Colonic mucosa (tissue), 4 donors: ENCODE data around the gene ANO2. TPM values are rescaled to one million over a fixed set of nuclear protein-coding genes. Genes with fewer than 3 reads are reported as not detected.

Experiments used
- DNase-seq: peaks from one replicate; pipeline ENCODE4 v3.0.0-alpha.2; 2020
- H3K27ac ChIP-seq: fragments of 200-600 bp; one replicate; pipeline ENCODE4 v1.8.0; 2021
- H3K27me3 ChIP-seq: fragments of 200-600 bp; one replicate; pipeline ENCODE4 v1.8.0; 2021
- H3K36me3 ChIP-seq: fragments of 200-600 bp; one replicate; pipeline ENCODE4 v1.8.0; 2021
- H3K4me1 ChIP-seq: fragments of 200-600 bp; one replicate; pipeline ENCODE4 v1.8.0; 2021; ENCODE audit warnings: mild to moderate bottlenecking
- H3K4me3 ChIP-seq: fragments of 200-600 bp; one replicate; pipeline ENCODE4 v1.8.0; 2021
- H3K9ac ChIP-seq, 2 donors: one replicate each; pipeline ENCODE4 v1.7.0; 2013; ENCODE audit warnings: control low read depth in 2 of 2, low read depth in 2 of 2, low read length in 2 of 2
- H3K9me3 ChIP-seq: fragments of 200-600 bp; one replicate; pipeline ENCODE4 v1.8.0; 2021
- CTCF ChIP-seq: fragments of 200-600 bp; IDR thresholded peaks from one replicate; pipeline ENCODE4 v1.8.0; 2022; ENCODE audit warnings: antibody characterized with exemption, mild to moderate bottlenecking
- intact Hi-C: fragments of 100-400 bp; cut with DNase I; formaldehyde crosslinking; loops from one replicate; pipeline ENCODE4 v1.14.1; 2022
- total RNA-seq, 2 donors: library from RNA; stranded (reverse); fragmentation: NEBNext Ultra II Directional in 1 of 2; extraction: Animal tissue kit (Norgen Biotek cat#: 25700) in 1 of 2; gene quantifications; one replicate each; pipeline ENCODE4 v1.2.1, GENCODE V29; 2021
- donor health status: healthy.
- donor health status: DM: no; HTN: no; CAD: no.
- donor health status: DM: no; HTN: no; CAD: no.

The ANO2 gene
- total RNA-seq, 2 donors from 2014 or later, result 1.1 to 2.2 TPM

GRCh38 chr12:5567016-5567725, 377.9 kb downstream of the ANO2 start:
- Histone ChIP-seq H3K4me1 (no peaks in the 10 kb centered on the region), H3K27ac (no peak overlapping the region), H3K9me3 (no peaks in the 10 kb centered on the region), H3K4me3 (no peak overlapping the region), H3K27me3 (no peaks in the 10 kb centered on the region), H3K36me3 (no peaks in the 10 kb centered on the region), H3K9ac (no peak overlapping the region)
- DNase-seq, result no peak
- TF ChIP-seq CTCF, result no peak
- intact Hi-C loops, result no loop called here

- Histone ChIP-seq H3K4me1 (no peaks in the 10 kb centered on the region), H3K27ac (no peak overlapping the region), H3K36me3 (no peaks in the 10 kb centered on the region), H3K4me3 (no peak overlapping the region), H3K9me3 (no peaks in the 10 kb centered on the region), H3K9ac (no peak overlapping the region), H3K27me3 (no peaks in the 10 kb centered on the region)
- no peak for TF ChIP-seq CTCF
- intact Hi-C loops, result no loop called here
- no peak for DNase-seq
Measured at GRCh38 chr12:5565933-5566599, 379.0 kb downstream of the ANO2 start.

- no peaks in the 10 kb centered on the region for H3K4me1 ChIP-seq
- no peaks in the 10 kb centered on the region for H3K36me3 ChIP-seq
- H3K9me3 ChIP-seq, result no peaks in the 10 kb centered on the region
- intact Hi-C loops, result no loop called here
- H3K4me3 ChIP-seq, result no peak overlapping the region
- H3K27me3 ChIP-seq, result no peaks in the 10 kb centered on the region
- no peak overlapping the region for H3K9ac ChIP-seq
- TF ChIP-seq CTCF, result no peak
- DNase-seq, result no peak
- H3K27ac ChIP-seq, result no peak overlapping the region
Measured at GRCh38 chr12:5562581-5562980, 382.5 kb downstream of the ANO2 start.

- Histone ChIP-seq H3K4me3 (no peak overlapping the region), H3K36me3 (no peaks in the 10 kb centered on the region), H3K9ac (no peak overlapping the region), H3K27ac (no peak overlapping the region), H3K27me3 (no peaks in the 10 kb centered on the region), H3K4me1 (no peaks in the 10 kb centered on the region), H3K9me3 (no peaks in the 10 kb centered on the region)
- DNase-seq, result no peak
- TF ChIP-seq CTCF, result no peak
- intact Hi-C loops, result no loop called here
Measured at GRCh38 chr12:5561846-5562245, 383.2 kb downstream of the ANO2 start.

- TF ChIP-seq CTCF, result no peak
- Histone ChIP-seq H3K27ac (no peak overlapping the region), H3K27me3 (no peaks in the 10 kb centered on the region), H3K4me3 (no peak overlapping the region), H3K36me3 (no peaks in the 10 kb centered on the region), H3K4me1 (no peaks in the 10 kb centered on the region), H3K9me3 (no peaks in the 10 kb centered on the region), H3K9ac (no peak overlapping the region)
- DNase-seq, result no peak
- intact Hi-C loops, result no loop called here
Measured at GRCh38 chr12:5561057-5561456, 384.0 kb downstream of the ANO2 start.
